ENCODE measurements around the gene CLDN7. TPM values are rescaled to one million over a fixed set of nuclear protein-coding genes. Genes with fewer than 3 reads are reported as not detected.

The CLDN7 gene
- total RNA-seq, 1 donor from 2014 or later, result 10.5 TPM

GRCh38 chr17:7216242-7217112, 45.8 kb downstream of the CLDN7 start:
- Histone ChIP-seq H3K4me2 (ENCODE audit: low read length) (peak overlapping the region; percentile 92), H3K4me3 (ENCODE audit: insufficient read depth, low read depth, low read length) (peak overlapping the region; percentile 65), H3K27me3 (ENCODE audit: insufficient read depth, low read length) (no peaks in the 10 kb centered on the region), H3K9me3 (ENCODE audit: insufficient read depth, low read depth, low read length) (no peaks in the 10 kb centered on the region), H2AFZ (ENCODE audit: low read depth, low read length) (no peak overlapping the region), H3K9ac (ENCODE audit: low read length) (peak overlapping the region; percentile 79), H3K79me2 (ENCODE audit: insufficient read depth, low read length) (peaks cover 62% of the 10 kb centered on the region), H3K36me3 (ENCODE audit: insufficient read depth, low read length) (no peaks in the 10 kb centered on the region), H3K4me1 (ENCODE audit: insufficient read depth, low read length) (peaks cover 49% of the 10 kb centered on the region), H4K20me1 (ENCODE audit: insufficient read depth, low read length) (peaks cover 57% of the 10 kb centered on the region), H3K27ac (ENCODE audit: low read depth, low read length) (no peak overlapping the region)
- Mint-ChIP-seq H3K27ac (ENCODE audit: unreplicated experiment) (peak overlapping the region; percentile 42), H3K36me3 (ENCODE audit: low read depth, unreplicated experiment) (peaks cover 9% of the 10 kb centered on the region), H3K9me3 (ENCODE audit: unreplicated experiment) (no peaks in the 10 kb centered on the region), H3K4me3 (ENCODE audit: unreplicated experiment) (peak overlapping the region; percentile 82), H3K27me3 (ENCODE audit: low read depth, unreplicated experiment) (no peaks in the 10 kb centered on the region), H3K4me1 (ENCODE audit: low read depth, unreplicated experiment) (peaks cover 33% of the 10 kb centered on the region)
- DNase-seq (ENCODE audit: low read depth), result no peak
- TF ChIP-seq, protein P1, sequence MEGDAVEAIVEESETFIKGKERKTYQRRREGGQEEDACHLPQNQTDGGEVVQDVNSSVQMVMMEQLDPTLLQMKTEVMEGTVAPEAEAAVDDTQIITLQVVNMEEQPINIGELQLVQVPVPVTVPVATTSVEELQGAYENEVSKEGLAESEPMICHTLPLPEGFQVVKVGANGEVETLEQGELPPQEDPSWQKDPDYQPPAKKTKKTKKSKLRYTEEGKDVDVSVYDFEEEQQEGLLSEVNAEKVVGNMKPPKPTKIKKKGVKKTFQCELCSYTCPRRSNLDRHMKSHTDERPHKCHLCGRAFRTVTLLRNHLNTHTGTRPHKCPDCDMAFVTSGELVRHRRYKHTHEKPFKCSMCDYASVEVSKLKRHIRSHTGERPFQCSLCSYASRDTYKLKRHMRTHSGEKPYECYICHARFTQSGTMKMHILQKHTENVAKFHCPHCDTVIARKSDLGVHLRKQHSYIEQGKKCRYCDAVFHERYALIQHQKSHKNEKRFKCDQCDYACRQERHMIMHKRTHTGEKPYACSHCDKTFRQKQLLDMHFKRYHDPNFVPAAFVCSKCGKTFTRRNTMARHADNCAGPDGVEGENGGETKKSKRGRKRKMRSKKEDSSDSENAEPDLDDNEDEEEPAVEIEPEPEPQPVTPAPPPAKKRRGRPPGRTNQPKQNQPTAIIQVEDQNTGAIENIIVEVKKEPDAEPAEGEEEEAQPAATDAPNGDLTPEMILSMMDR (IDR thresholded peaks at IDR 0.05; ENCODE audit: insufficient read depth, low read depth, low read length), result no peak
- TF ChIP-seq EZH2 (IDR thresholded peaks at IDR 0.05; ENCODE audit: insufficient read depth, low read length), result no peak
- no peak for FAIRE-seq

GRCh38 chr17:7215652-7216180, 46.6 kb downstream of the CLDN7 start:
- Histone ChIP-seq H3K4me1 (ENCODE audit: insufficient read depth, low read length) (peaks cover 44% of the 10 kb centered on the region), H3K4me3 (ENCODE audit: insufficient read depth, low read depth, low read length) (peak overlapping the region; percentile 69), H2AFZ (ENCODE audit: low read depth, low read length) (no peak overlapping the region), H4K20me1 (ENCODE audit: insufficient read depth, low read length) (peaks cover 55% of the 10 kb centered on the region), H3K9ac (ENCODE audit: low read length) (peak overlapping the region; percentile 79), H3K9me3 (ENCODE audit: insufficient read depth, low read depth, low read length) (no peaks in the 10 kb centered on the region), H3K36me3 (ENCODE audit: insufficient read depth, low read length) (no peaks in the 10 kb centered on the region), H3K27ac (ENCODE audit: low read depth, low read length) (peak overlapping the region; percentile 73), H3K27me3 (ENCODE audit: insufficient read depth, low read length) (no peaks in the 10 kb centered on the region), H3K4me2 (ENCODE audit: low read length) (peak overlapping the region; percentile 92), H3K79me2 (ENCODE audit: insufficient read depth, low read length) (peaks cover 61% of the 10 kb centered on the region)
- FAIRE-seq (no peak), DNase-seq (ENCODE audit: low read depth) (no peak)
- TF ChIP-seq, protein P1 (IDR thresholded peaks at IDR 0.05; ENCODE audit: insufficient read depth, low read depth, low read length), result no peak
- no peak for TF ChIP-seq EZH2 (IDR thresholded peaks at IDR 0.05; ENCODE audit: insufficient read depth, low read length)
- Mint-ChIP-seq H3K4me1 (ENCODE audit: low read depth, unreplicated experiment) (peaks cover 29% of the 10 kb centered on the region), H3K36me3 (ENCODE audit: low read depth, unreplicated experiment) (peaks cover 7% of the 10 kb centered on the region), H3K4me3 (ENCODE audit: unreplicated experiment) (peak overlapping the region; percentile 84), H3K27ac (ENCODE audit: unreplicated experiment) (peak overlapping the region; percentile 42), H3K9me3 (ENCODE audit: unreplicated experiment) (no peaks in the 10 kb centered on the region), H3K27me3 (ENCODE audit: low read depth, unreplicated experiment) (no peaks in the 10 kb centered on the region)
